GM13977 (cell line): ENCODE results near the gene KDM4B.

Source experiments
- DNase-seq: peaks from one replicate; pipeline ENCODE4 v3.0.0; 2012; ENCODE audit warnings: low spot score
- in situ Hi-C: fragments of 300-500 bp; cut with MboI; formaldehyde crosslinking; loops from one replicate; pipeline ENCODE4 v1.12.0; 2022; ENCODE audit warnings: low sequenced_read_pairs, low pct_unique_long_range_greater_than_20kb, mixed read lengths, inconsistent platforms; ENCODE audit not compliant: unreplicated experiment
- TF ChIP-seq, protein P1 (sequence below): IDR thresholded peaks from 2 replicates; pipeline ENCODE4 v1.5.1; 2012; ENCODE audit warnings: mild to moderate bottlenecking, control low read depth; ENCODE audit not compliant: insufficient read depth; ENCODE audit errors: extremely low read depth, missing control alignments

Gene KDM4B

DNA sequence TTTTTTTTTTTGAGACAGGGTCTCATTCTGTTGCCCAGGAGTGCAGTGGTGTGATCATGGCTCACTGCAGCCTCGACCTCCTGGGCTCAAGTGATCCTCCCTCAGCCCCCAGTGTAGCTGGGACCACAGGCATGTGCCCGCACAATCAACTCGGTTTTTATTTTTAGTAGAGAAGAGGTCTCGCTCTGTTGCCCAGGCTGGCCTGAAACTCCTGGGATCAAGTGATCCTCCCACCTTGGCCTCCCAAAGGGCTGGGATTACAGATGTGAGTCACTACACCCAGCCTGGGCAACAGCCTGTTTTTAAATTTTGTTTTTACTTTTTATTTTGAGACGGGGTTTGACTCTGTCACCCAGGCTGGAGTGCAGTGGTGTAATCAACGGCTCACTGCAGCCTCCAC is 2.3 kb upstream of the KDM4B start:
- no peak for DNase-seq
- TF ChIP-seq, protein P1, sequence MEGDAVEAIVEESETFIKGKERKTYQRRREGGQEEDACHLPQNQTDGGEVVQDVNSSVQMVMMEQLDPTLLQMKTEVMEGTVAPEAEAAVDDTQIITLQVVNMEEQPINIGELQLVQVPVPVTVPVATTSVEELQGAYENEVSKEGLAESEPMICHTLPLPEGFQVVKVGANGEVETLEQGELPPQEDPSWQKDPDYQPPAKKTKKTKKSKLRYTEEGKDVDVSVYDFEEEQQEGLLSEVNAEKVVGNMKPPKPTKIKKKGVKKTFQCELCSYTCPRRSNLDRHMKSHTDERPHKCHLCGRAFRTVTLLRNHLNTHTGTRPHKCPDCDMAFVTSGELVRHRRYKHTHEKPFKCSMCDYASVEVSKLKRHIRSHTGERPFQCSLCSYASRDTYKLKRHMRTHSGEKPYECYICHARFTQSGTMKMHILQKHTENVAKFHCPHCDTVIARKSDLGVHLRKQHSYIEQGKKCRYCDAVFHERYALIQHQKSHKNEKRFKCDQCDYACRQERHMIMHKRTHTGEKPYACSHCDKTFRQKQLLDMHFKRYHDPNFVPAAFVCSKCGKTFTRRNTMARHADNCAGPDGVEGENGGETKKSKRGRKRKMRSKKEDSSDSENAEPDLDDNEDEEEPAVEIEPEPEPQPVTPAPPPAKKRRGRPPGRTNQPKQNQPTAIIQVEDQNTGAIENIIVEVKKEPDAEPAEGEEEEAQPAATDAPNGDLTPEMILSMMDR, result no peak
- in situ Hi-C loops, result no loop called here

DNA sequence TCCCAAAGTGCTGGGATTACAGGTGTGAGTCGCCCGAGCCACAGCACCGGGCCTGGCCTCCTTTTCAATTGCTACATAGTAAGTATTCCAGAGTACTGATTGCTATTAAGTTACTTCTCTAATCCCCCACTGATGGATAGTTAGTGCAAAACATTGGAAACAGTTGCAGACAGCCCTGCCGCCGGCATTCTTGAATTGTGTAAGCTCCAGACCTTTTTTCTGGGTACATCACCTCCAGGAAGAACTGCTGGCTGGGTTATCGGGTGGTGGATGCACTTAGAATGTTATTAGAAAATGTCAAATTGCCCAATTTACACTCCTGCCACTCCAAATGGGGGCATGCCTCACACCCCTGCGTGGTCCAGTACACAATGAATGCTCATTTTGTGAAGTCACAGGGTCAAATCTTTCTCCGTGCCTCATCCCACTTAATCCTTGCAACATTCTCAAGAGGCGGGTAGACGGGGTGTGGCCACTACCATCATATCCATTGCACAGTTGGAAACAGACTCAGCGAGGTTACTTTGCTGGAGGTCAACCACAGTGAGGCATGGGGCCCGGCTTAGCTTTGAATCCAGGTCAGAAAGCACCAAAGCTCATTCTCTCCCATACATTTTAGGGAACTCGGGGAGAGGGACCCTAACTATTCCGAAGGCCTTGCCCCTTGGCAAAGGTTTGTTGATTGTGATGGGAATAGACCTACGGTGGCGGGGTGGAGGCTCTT is 1.0 kb upstream of the KDM4B start:
- TF ChIP-seq, protein P1, result no peak
- DNase-seq, result no peak
- in situ Hi-C loops, result no loop called here

DNA sequence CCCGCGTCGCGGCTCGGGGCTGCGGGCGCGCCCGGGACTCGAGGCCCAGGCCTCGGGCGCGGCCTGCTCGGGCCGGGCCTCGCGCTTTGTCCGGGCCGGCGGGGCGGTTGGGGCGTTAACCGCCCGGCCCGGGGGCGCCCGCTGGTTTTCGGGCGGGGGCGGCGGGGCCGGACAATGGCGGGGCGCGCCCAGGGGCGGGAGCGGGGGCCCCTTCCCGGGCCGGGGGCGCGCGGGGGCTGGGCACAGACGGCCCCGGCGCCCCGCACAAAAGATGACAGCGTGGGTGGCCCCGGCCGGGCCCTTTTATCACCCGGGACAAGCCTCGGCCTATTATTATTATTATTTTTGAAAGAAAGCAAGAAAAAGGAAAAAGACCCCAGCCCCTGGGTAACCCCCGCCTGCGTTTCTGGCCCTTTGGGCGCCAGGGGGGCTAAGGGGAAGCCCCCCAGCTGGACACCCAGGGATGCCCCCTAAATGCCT is 419 bp downstream of the KDM4B start:
- peak; percentile 54 for DNase-seq
- TF ChIP-seq, protein P1, result no peak
- in situ Hi-C loops, result no loop called here

- TF ChIP-seq, protein P1, result no peak
- peak; percentile 64 for DNase-seq
- in situ Hi-C loops, result no loop called here
Observed at GRCh38 chr19:4969772-4970531, 1.0 kb downstream of the KDM4B start.

- no peak for DNase-seq
- TF ChIP-seq, protein P1, result no peak
- in situ Hi-C loops, result no loop called here
Observed at GRCh38 chr19:4970558-4971423, 1.9 kb downstream of the KDM4B start.

DNA sequence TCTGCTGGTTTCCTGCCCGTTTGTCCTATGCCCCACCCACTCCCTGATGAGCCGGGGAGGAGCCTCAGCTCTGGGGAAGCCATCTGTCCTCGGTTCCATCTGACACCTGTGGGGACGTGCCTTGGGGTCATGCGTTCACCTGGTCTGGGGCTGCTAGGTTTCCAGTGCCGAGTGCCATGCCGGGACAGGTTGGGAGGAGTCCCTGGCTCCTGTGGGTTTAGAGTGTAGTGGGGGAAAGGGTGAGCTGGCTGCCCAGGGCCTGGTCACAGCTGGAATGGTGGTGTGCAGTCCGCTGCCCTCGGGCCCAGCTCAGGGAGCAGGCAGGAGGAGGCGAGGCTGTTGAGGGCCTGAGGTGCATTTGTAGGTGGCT is 2.5 kb downstream of the KDM4B start:
- in situ Hi-C loops, result no loop called here
- TF ChIP-seq, protein P1, result no peak
- no peak for DNase-seq
